Naive B cell (primary cell): ENCODE measurements around the gene COL1A1. TPM values are rescaled to one million over a fixed set of nuclear protein-coding genes. Genes with fewer than 3 reads are reported as not detected.

Source experiments
- ATAC-seq, 2 donors: fragments of 150-1000 bp; cut with Tn5 transposase; 2 replicates each; pipeline ENCODE4 v1.10.0; 2021; ENCODE audit warnings: low read depth in 2 of 2, mild to moderate bottlenecking in 2 of 2, moderate library complexity in 2 of 2
- DNase-seq: peaks from one replicate; pipeline ENCODE4 v3.0.0; 2022
- H3K27ac Mint-ChIP-seq, 6 donors: one replicate each; pipeline ENCODE4 v1.8.0; 2020 to 2022; ENCODE audit warnings: mild to moderate bottlenecking in 6 of 6, mixed read lengths in 6 of 6, moderate library complexity in 5 of 6, inconsistent platforms in 2 of 6
- H3K27me3 Mint-ChIP-seq, 3 donors: one replicate each; pipeline ENCODE4 v1.8.0; 2021 to 2022; ENCODE audit warnings: mixed read lengths in 3 of 3, mild to moderate bottlenecking in 1 of 3
- H3K36me3 Mint-ChIP-seq, 2 donors: one replicate each; pipeline ENCODE4 v1.8.0; 2020 to 2022; ENCODE audit warnings: mixed read lengths in 2 of 2, inconsistent platforms in 1 of 2, mild to moderate bottlenecking in 1 of 2
- H3K4me1 Mint-ChIP-seq, 3 donors: one replicate each; pipeline ENCODE4 v1.8.0; 2020 to 2022; ENCODE audit warnings: mixed read lengths in 3 of 3, inconsistent platforms in 1 of 3, mild to moderate bottlenecking in 1 of 3, moderate library complexity in 1 of 3
- H3K4me3 Mint-ChIP-seq, 8 donors: one replicate each; pipeline ENCODE4 v1.8.0; 2020 to 2022; ENCODE audit warnings: mild to moderate bottlenecking in 8 of 8, mixed read lengths in 8 of 8, moderate library complexity in 8 of 8, inconsistent platforms in 2 of 8
- H3K9me3 Mint-ChIP-seq, 7 donors: one replicate each; pipeline ENCODE4 v1.8.0; 2020 to 2022; ENCODE audit warnings: mixed read lengths in 7 of 7, mild to moderate bottlenecking in 5 of 7, inconsistent platforms in 2 of 7, moderate library complexity in 1 of 7
- polyA plus RNA-seq, 6 donors: library from polyadenylated mRNA; unstranded; fragments of 300-500 nt; fragmentation: Illumina TruSeq; gene quantifications; one replicate each; pipeline ENCODE4 v1.2.3, GENCODE V29; 2021; ENCODE audit warnings: low read depth in 6 of 6

The COL1A1 gene
- polyA plus RNA-seq, 6 donors from 2014 or later, result 0.23 to 0.80 TPM; not detected in 4

GRCh38 chr17:50154604-50155003 is 46.8 kb downstream of the COL1A1 start:
- no peaks in the 10 kb centered on the region for H3K27me3 Mint-ChIP-seq
- peak overlapping the region in 1 of 8 donors; percentile 91 for H3K4me3 Mint-ChIP-seq
- H3K36me3 Mint-ChIP-seq, result no peaks in the 10 kb centered on the region
- ATAC-seq (no peak), DNase-seq (no peak)
- H3K4me1 Mint-ChIP-seq, result peaks cover 8 to 22% (median 14%) of the 10 kb centered on the region in 3 donors
- peaks cover 0 to 2% (median 0%) of the 10 kb centered on the region in 7 donors for H3K9me3 Mint-ChIP-seq
- H3K27ac Mint-ChIP-seq, result peak overlapping the region in 1 of 6 donors; percentile 71

- H3K4me1 Mint-ChIP-seq, result peaks cover 8 to 22% (median 14%) of the 10 kb centered on the region in 3 donors
These were observed 47.5 kb downstream of the COL1A1 start for GRCh38 chr17:50153650-50154575.

GRCh38 chr17:50152736-50153135 is 48.7 kb downstream of the COL1A1 start:
- Mint-ChIP-seq H3K36me3 (no peaks in the 10 kb centered on the region), H3K27me3 (no peaks in the 10 kb centered on the region), H3K4me3 (peak overlapping the region in 7 of 8 donors; percentile 22 to 96 (median 93)), H3K27ac (peak overlapping the region in 3 of 6 donors; percentile 53 to 91 (median 89)), H3K4me1 (peaks cover 13 to 26% (median 20%) of the 10 kb centered on the region in 3 donors), H3K9me3 (peaks cover 0 to 2% (median 0%) of the 10 kb centered on the region in 7 donors)
- ATAC-seq (no peak), DNase-seq (no peak)

More at GRCh38 chr17:50153650-50154575, 47.5 kb downstream of the COL1A1 start:
- no peak for DNase-seq
- Mint-ChIP-seq H3K27me3 (no peaks in the 10 kb centered on the region), H3K27ac (peak overlapping the region in 3 of 6 donors; percentile 31 to 76 (median 39)), H3K36me3 (no peaks in the 10 kb centered on the region), H3K4me3 (peak overlapping the region in 2 of 8 donors; percentile 20 to 91), H3K9me3 (peaks cover 0 to 2% (median 0%) of the 10 kb centered on the region in 7 donors)
- ATAC-seq, result no peak

GRCh38 chr17:50151937-50152547 is 49.4 kb downstream of the COL1A1 start:
- Mint-ChIP-seq H3K36me3 (peaks cover 0 to 4% of the 10 kb centered on the region in 2 donors), H3K27me3 (no peaks in the 10 kb centered on the region), H3K27ac (peak overlapping the region; percentile 8 to 96 (median 86)), H3K4me3 (peak overlapping the region; percentile 86 to 98 (median 96)), H3K9me3 (peaks cover 0 to 2% (median 0%) of the 10 kb centered on the region in 7 donors), H3K4me1 (peaks cover 18 to 29% (median 25%) of the 10 kb centered on the region in 3 donors)
- DNase-seq (peak; percentile 67), ATAC-seq (peak; percentile 9 to 11)

GRCh38 chr17:50151041-50151936 is 50.1 kb downstream of the COL1A1 start:
- Mint-ChIP-seq H3K4me1 (peaks cover 25 to 36% (median 32%) of the 10 kb centered on the region in 3 donors), H3K4me3 (peak overlapping the region; percentile 86 to 98 (median 96)), H3K36me3 (peaks cover 0 to 10% of the 10 kb centered on the region in 2 donors)

GRCh38 chr17:50150354-50151040 is 50.9 kb downstream of the COL1A1 start, which contains the start of gene PPP1R9B:
PPP1R9B (minus strand) TSS chr17:50150677; CDS start chr17:50150513, 164 bp downstream.
- Mint-ChIP-seq H3K4me3 (peak within 1 kb of the TSS; percentile 86 to 100 (median 96)), H3K27ac (peak within 1 kb of the TSS; percentile 77 to 99 (median 96)), H3K4me1 (peaks cover 32 to 44% (median 40%) of the 10 kb centered on the region in 3 donors), H3K36me3 (peaks cover 0 to 14% of the 10 kb centered on the region in 2 donors), H3K27me3 (no peaks in the 10 kb centered on the region), H3K9me3 (peaks cover 0 to 2% (median 0%) of the 10 kb centered on the region in 7 donors)
- ATAC-seq (peak in 1 of 2 donors; percentile 0), DNase-seq (no peak)

More at GRCh38 chr17:50151041-50151936, 50.1 kb downstream of the COL1A1 start:
- peak overlapping the region; percentile 77 to 96 (median 92) for H3K27ac Mint-ChIP-seq
- peaks cover 0 to 2% (median 0%) of the 10 kb centered on the region in 7 donors for H3K9me3 Mint-ChIP-seq
- peak; percentile 87 for DNase-seq
- ATAC-seq, result peak; percentile 47 to 49
- no peaks in the 10 kb centered on the region for H3K27me3 Mint-ChIP-seq

- ATAC-seq (no peak), DNase-seq (peak; percentile 66)
- peak overlapping the region; percentile 86 to 100 (median 95) for H3K4me3 Mint-ChIP-seq
- H3K9me3 Mint-ChIP-seq, result peaks cover 0 to 2% (median 0%) of the 10 kb centered on the region in 7 donors
- H3K36me3 Mint-ChIP-seq, result peaks cover under 1 to 22% of the 10 kb centered on the region in 2 donors
- no peaks in the 10 kb centered on the region for H3K27me3 Mint-ChIP-seq
- peak overlapping the region in 5 of 6 donors; percentile 93 to 99 (median 97) for H3K27ac Mint-ChIP-seq
- peaks cover 40 to 49% (median 47%) of the 10 kb centered on the region in 3 donors for H3K4me1 Mint-ChIP-seq
These were observed 51.7 kb downstream of the COL1A1 start for GRCh38 chr17:50149417-50150353.

GRCh38 chr17:50149091-50149416 is 52.4 kb downstream of the COL1A1 start:
- peak overlapping the region; percentile 93 to 99 (median 97) for H3K27ac Mint-ChIP-seq
- DNase-seq (no peak), ATAC-seq (no peak)
- H3K36me3 Mint-ChIP-seq, result peaks cover 7 to 28% of the 10 kb centered on the region in 2 donors
- peaks cover 47 to 55% (median 47%) of the 10 kb centered on the region in 3 donors for H3K4me1 Mint-ChIP-seq
- peaks cover 0 to 2% (median 0%) of the 10 kb centered on the region in 7 donors for H3K9me3 Mint-ChIP-seq
- peak overlapping the region; percentile 86 to 100 (median 95) for H3K4me3 Mint-ChIP-seq
- no peaks in the 10 kb centered on the region for H3K27me3 Mint-ChIP-seq

- Mint-ChIP-seq H3K27ac (peak overlapping the region; percentile 98 to 99 (median 99)), H3K36me3 (peaks cover 12 to 31% of the 10 kb centered on the region in 2 donors), H3K4me1 (peaks cover 51 to 61% (median 53%) of the 10 kb centered on the region in 3 donors), H3K9me3 (peaks cover 0 to 2% (median 0%) of the 10 kb centered on the region in 7 donors), H3K27me3 (no peaks in the 10 kb centered on the region), H3K4me3 (peak overlapping the region; percentile 86 to 100 (median 100))
- DNase-seq, result peak; percentile 96
- ATAC-seq, result peak; percentile 77 to 78
These were observed 53.0 kb downstream of the COL1A1 start for GRCh38 chr17:50148226-50149090.

- peaks cover 16 to 37% of the 10 kb centered on the region in 2 donors for H3K36me3 Mint-ChIP-seq
- ATAC-seq (no peak), DNase-seq (no peak)
- peaks cover 55 to 67% (median 59%) of the 10 kb centered on the region in 3 donors for H3K4me1 Mint-ChIP-seq
- peak overlapping the region; percentile 90 to 99 (median 99) for H3K27ac Mint-ChIP-seq
- H3K9me3 Mint-ChIP-seq, result peaks cover 0 to 2% (median 0%) of the 10 kb centered on the region in 7 donors
- H3K4me3 Mint-ChIP-seq, result peak overlapping the region; percentile 86 to 100 (median 100)
- no peaks in the 10 kb centered on the region for H3K27me3 Mint-ChIP-seq
These were observed 53.6 kb downstream of the COL1A1 start for GRCh38 chr17:50147841-50148225.
